Measurements from ENCODE around the gene HSPB6.

- no peak for TF ChIP-seq CTCF (IDR thresholded peaks at IDR 0.05)
- TF ChIP-seq POLR2A (IDR thresholded peaks at IDR 0.05) = no peak
Measured at GRCh38 chr19:35742121-35742724, 14.6 kb downstream of the HSPB6 start, which contains the start of gene IGFLR1.

Data from ovary (tissue), 3 donors.